HG03280 (cell line): ENCODE measurements around the gene TRAPPC2L.

Experiments used
- ATAC-seq: cut with Tn5 transposase; IDR thresholded peaks from one replicate; pipeline ENCODE4 v1.9.1; 2021; ENCODE audit warnings: mild to moderate bottlenecking, moderate library complexity; ENCODE audit not compliant: unreplicated experiment

The TRAPPC2L gene

GRCh38 chr16:88856122-88856827 is 652 bp upstream of the TRAPPC2L start:
- no peak for ATAC-seq

GRCh38 chr16:88857728-88858339 is 907 bp downstream of the TRAPPC2L start:
- no peak for ATAC-seq

- no peak for ATAC-seq
These were observed 2.6 kb downstream of the TRAPPC2L start for GRCh38 chr16:88859381-88860091.

GRCh38 chr16:88861359-88861758 is 4.4 kb downstream of the TRAPPC2L start:
- ATAC-seq: no peak

- ATAC-seq: no peak
These were observed 6.0 kb downstream of the TRAPPC2L start for GRCh38 chr16:88862968-88863367.

GRCh38 chr16:88863426-88863825 is 6.5 kb downstream of the TRAPPC2L start:
- no peak for ATAC-seq

- ATAC-seq: no peak
These were observed 7.2 kb downstream of the TRAPPC2L start for GRCh38 chr16:88864099-88864498.

GRCh38 chr16:88864521-88864920 is 7.6 kb downstream of the TRAPPC2L start:
- no peak for ATAC-seq

GRCh38 chr16:88865310-88865709 is 8.4 kb downstream of the TRAPPC2L start:
- ATAC-seq: no peak

- ATAC-seq: no peak
These were observed 8.8 kb downstream of the TRAPPC2L start for GRCh38 chr16:88865742-88866141.

GRCh38 chr16:88866151-88866920 is 9.4 kb downstream of the TRAPPC2L start, which contains the start of gene PABPN1L:
Gene PABPN1L, minus strand, starts transcription at chr16:88866660. Its CDS starts 54 bp downstream, at chr16:88866606.
- no peak for ATAC-seq

- ATAC-seq: no peak
These were observed 10.8 kb downstream of the TRAPPC2L start for GRCh38 chr16:88867581-88868246.

GRCh38 chr16:88868974-88869672 is 12.2 kb downstream of the TRAPPC2L start:
- no peak for ATAC-seq

- no peak for ATAC-seq
These were observed 12.7 kb downstream of the TRAPPC2L start for GRCh38 chr16:88869673-88869980.

- ATAC-seq: no peak
These were observed 13.9 kb downstream of the TRAPPC2L start for GRCh38 chr16:88870608-88871348.

GRCh38 chr16:88871349-88871702 is 14.4 kb downstream of the TRAPPC2L start:
- ATAC-seq: no peak

- ATAC-seq: no peak
These were observed 14.9 kb downstream of the TRAPPC2L start for GRCh38 chr16:88871730-88872416.

- ATAC-seq: no peak
These were observed 15.9 kb downstream of the TRAPPC2L start for GRCh38 chr16:88872650-88873331.
